ENCODE results near the gene OPTC.

DNA sequence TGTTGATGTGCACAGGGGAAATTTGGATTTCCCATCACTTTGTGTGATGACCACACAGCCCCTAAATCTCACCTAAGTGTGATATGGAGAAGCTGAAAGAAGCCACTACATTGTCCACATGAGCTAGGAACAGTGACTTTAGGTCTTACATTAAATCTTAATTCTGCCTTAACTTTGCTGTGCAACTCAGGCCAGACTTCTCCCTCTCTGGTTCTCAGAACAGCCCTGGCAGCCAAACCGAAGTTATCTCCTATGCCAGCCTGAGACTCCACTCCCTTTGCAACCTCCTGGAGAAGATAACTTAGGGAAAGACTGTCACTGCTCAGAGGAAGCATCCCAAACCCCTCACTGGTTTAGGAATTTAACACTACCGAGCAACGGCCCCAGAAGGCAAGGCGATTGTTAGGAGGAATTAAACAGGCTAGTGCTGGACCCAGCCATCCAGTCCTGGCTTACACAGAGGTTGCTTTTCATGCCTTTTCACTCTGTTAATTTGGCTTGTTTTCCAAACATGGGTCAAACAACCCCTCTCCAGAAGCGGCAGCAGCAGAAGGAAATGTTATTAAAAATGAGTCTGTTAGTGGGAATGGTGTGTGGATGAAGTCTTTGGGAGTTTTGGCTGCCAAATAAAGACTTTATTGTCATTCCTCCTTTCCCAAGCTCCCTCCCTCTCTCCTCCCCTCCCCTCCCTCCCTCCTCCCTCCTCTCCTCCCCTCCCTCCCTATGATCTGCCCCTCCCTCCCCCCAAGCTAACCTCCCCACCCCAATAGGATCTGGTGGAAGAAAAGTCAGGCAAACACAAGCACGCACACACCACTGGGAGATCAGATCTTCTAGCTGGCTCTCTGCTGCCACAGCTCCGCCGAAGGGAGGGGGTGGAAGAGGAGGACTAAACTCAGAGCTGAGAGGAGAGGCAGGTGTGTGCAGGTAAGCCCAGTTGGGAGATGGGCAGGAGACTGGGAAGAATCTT lies 18.7 kb upstream of the OPTC start, which contains the start of gene PRELP:
- TF ChIP-seq, protein P1, sequence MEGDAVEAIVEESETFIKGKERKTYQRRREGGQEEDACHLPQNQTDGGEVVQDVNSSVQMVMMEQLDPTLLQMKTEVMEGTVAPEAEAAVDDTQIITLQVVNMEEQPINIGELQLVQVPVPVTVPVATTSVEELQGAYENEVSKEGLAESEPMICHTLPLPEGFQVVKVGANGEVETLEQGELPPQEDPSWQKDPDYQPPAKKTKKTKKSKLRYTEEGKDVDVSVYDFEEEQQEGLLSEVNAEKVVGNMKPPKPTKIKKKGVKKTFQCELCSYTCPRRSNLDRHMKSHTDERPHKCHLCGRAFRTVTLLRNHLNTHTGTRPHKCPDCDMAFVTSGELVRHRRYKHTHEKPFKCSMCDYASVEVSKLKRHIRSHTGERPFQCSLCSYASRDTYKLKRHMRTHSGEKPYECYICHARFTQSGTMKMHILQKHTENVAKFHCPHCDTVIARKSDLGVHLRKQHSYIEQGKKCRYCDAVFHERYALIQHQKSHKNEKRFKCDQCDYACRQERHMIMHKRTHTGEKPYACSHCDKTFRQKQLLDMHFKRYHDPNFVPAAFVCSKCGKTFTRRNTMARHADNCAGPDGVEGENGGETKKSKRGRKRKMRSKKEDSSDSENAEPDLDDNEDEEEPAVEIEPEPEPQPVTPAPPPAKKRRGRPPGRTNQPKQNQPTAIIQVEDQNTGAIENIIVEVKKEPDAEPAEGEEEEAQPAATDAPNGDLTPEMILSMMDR (IDR thresholded peaks at IDR 0.05 in 2 of 3, conservative IDR thresholded peaks at IDR 0.05 in 1 of 3; ENCODE audit: borderline replicate concordance in 1 of 3, insufficient read depth in 1 of 3, low read depth in 2 of 3, low read length in 2 of 3): no peak
- TF ChIP-seq ELF1 (IDR thresholded peaks at IDR 0.05; ENCODE audit: borderline replicate concordance, low read depth) (no peak), EZH2phosphoT487 (IDR thresholded peaks at IDR 0.05; ENCODE audit: borderline replicate concordance) (no peak), POLR2A (IDR thresholded peaks at IDR 0.05; ENCODE audit: borderline replicate concordance, extremely low read depth, insufficient read depth, insufficient read length) (no peak), SIN3A (IDR thresholded peaks at IDR 0.05; ENCODE audit: low read depth) (no peak), REST (IDR thresholded peaks at IDR 0.05; ENCODE audit: low read depth) (no peak), ZNF274 (IDR thresholded peaks at IDR 0.05; ENCODE audit: low read depth, low read length) (no peak), TCF7L2 (IDR thresholded peaks at IDR 0.05; ENCODE audit: borderline replicate concordance, extremely low read depth, insufficient read depth, insufficient read length) (no peak), EZH2 (IDR thresholded peaks at IDR 0.05) (no peak), RAD21 (IDR thresholded peaks at IDR 0.05; ENCODE audit: low read depth) (no peak), POLR2AphosphoS5 (IDR thresholded peaks at IDR 0.05; ENCODE audit: low read depth, low read length) (no peak)
- TF ChIP-seq, protein P2, sequence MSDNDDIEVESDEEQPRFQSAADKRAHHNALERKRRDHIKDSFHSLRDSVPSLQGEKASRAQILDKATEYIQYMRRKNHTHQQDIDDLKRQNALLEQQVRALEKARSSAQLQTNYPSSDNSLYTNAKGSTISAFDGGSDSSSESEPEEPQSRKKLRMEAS (IDR thresholded peaks at IDR 0.05): no peak
